Loucy (cell line): Measurements from ENCODE around the gene IL37.

ENCODE experiments used
- H2AFZ ChIP-seq: fragments of 200-600 bp; sonication (generic); 2 replicates; pipeline ENCODE4 v1.6.0; 2016; ENCODE audit warnings: antibody characterized with exemption, mild to moderate bottlenecking, low read length, moderate library complexity
- H3F3A ChIP-seq: fragments of 200-600 bp; 2 replicates; pipeline ENCODE4 v1.6.0; 2016; ENCODE audit warnings: antibody characterized with exemption, low read depth, mild to moderate bottlenecking
- H3K27me3 ChIP-seq: fragments of 200-600 bp; sonication (generic); 2 replicates; pipeline ENCODE4 v1.6.1; 2014; ENCODE audit warnings: low read length, mild to moderate bottlenecking; ENCODE audit not compliant: insufficient read depth, poor library complexity, severe bottlenecking
- H3K36me3 ChIP-seq: fragments of 200-600 bp; sonication (generic); 2 replicates; pipeline ENCODE4 v1.6.1; 2016; ENCODE audit warnings: low read length; ENCODE audit not compliant: insufficient read depth
- H3K4me1 ChIP-seq: fragments of 200-600 bp; sonication (generic); 2 replicates; pipeline ENCODE4 v1.5.1; 2014; ENCODE audit warnings: low read length, mild to moderate bottlenecking; ENCODE audit not compliant: insufficient read depth, poor library complexity, severe bottlenecking
- H3K4me2 ChIP-seq: fragments of 200-600 bp; sonication (generic); 2 replicates; pipeline ENCODE4 v1.6.0; 2014; ENCODE audit warnings: antibody characterized with exemption, low read length, low read depth, mild to moderate bottlenecking; ENCODE audit not compliant: poor library complexity, severe bottlenecking
- H3K4me3 ChIP-seq: fragments of 200-600 bp; sonication (generic); 2 replicates; pipeline ENCODE4 v1.5.1; 2014; ENCODE audit warnings: low read length, mild to moderate bottlenecking, mixed read lengths; ENCODE audit not compliant: poor library complexity, severe bottlenecking
- H3K79me2 ChIP-seq: fragments of 200-600 bp; sonication (generic); 2 replicates; pipeline ENCODE4 v1.6.1; 2014; ENCODE audit warnings: low read length; ENCODE audit not compliant: insufficient read depth
- H3K9ac ChIP-seq: fragments of 200-600 bp; sonication (generic); 2 replicates; pipeline ENCODE4 v1.6.0; 2014; ENCODE audit warnings: mild to moderate bottlenecking, low read depth, low read length, moderate library complexity; ENCODE audit not compliant: poor library complexity, severe bottlenecking
- H3K9me2 ChIP-seq: fragments of 200-600 bp; sonication (generic); replicated peaks from 2 replicates; pipeline ENCODE4 v1.6.1; 2016; ENCODE audit warnings: low read depth, low read length, mixed read lengths
- H3K9me3 ChIP-seq: fragments of 200-600 bp; sonication (generic); 2 replicates; pipeline ENCODE4 v1.6.1; 2014; ENCODE audit warnings: mild to moderate bottlenecking, antibody characterized with exemption, low read length, low read depth; ENCODE audit not compliant: insufficient read depth
- H4K20me1 ChIP-seq: fragments of 200-600 bp; sonication (generic); 2 replicates; pipeline ENCODE4 v1.6.0; 2014; ENCODE audit warnings: antibody characterized with exemption, low read length, mild to moderate bottlenecking; ENCODE audit not compliant: insufficient read depth, poor library complexity, severe bottlenecking
- CTCF ChIP-seq: fragments of 200-600 bp; sonication (generic); conservative IDR thresholded peaks from 2 replicates; pipeline ENCODE4 v1.5.1; 2014; ENCODE audit warnings: mild to moderate bottlenecking, antibody characterized with exemption, low read length
- EZH2phosphoT487 ChIP-seq: fragments of 200-600 bp; IDR thresholded peaks from 2 replicates; pipeline ENCODE4 v1.6.1; 2018; ENCODE audit warnings: antibody characterized with exemption, mild to moderate bottlenecking, moderate library complexity, borderline replicate concordance

Gene IL37

GRCh38 chr2:112924821-112925220 is 13.9 kb downstream of the IL37 start:
- no peaks in the 10 kb centered on the region for H3K4me1 ChIP-seq
- H3K79me2 ChIP-seq = no peaks in the 10 kb centered on the region
- no peak overlapping the region for H3K9ac ChIP-seq
- no peaks in the 10 kb centered on the region for H4K20me1 ChIP-seq
- H3K4me3 ChIP-seq = no peak overlapping the region
- H3F3A ChIP-seq = no peaks in the 10 kb centered on the region
- no peak overlapping the region for H3K4me2 ChIP-seq
- H3K9me2 ChIP-seq = no peaks in the 10 kb centered on the region
- no peak overlapping the region for H2AFZ ChIP-seq
- no peak for TF ChIP-seq CTCF
- no peak for TF ChIP-seq EZH2phosphoT487
- H3K9me3 ChIP-seq = no peaks in the 10 kb centered on the region
- no peaks in the 10 kb centered on the region for H3K36me3 ChIP-seq
- no peaks in the 10 kb centered on the region for H3K27me3 ChIP-seq

GRCh38 chr2:112926707-112927106 is 15.7 kb downstream of the IL37 start:
- H3K79me2 ChIP-seq = no peaks in the 10 kb centered on the region
- no peaks in the 10 kb centered on the region for H4K20me1 ChIP-seq
- no peaks in the 10 kb centered on the region for H3K9me3 ChIP-seq
- no peak overlapping the region for H3K4me2 ChIP-seq
- TF ChIP-seq CTCF (no peak), EZH2phosphoT487 (no peak)
- H3K36me3 ChIP-seq = no peaks in the 10 kb centered on the region
- H3K4me3 ChIP-seq = no peak overlapping the region
- no peak overlapping the region for H2AFZ ChIP-seq
- H3K9ac ChIP-seq = no peak overlapping the region
- no peaks in the 10 kb centered on the region for H3K27me3 ChIP-seq
- no peaks in the 10 kb centered on the region for H3F3A ChIP-seq
- H3K9me2 ChIP-seq = no peaks in the 10 kb centered on the region
- H3K4me1 ChIP-seq = no peaks in the 10 kb centered on the region

GRCh38 chr2:112927745-112928144 is 16.8 kb downstream of the IL37 start:
- Histone ChIP-seq H3K4me2 (no peak overlapping the region), H3K9ac (no peak overlapping the region), H3K9me3 (no peaks in the 10 kb centered on the region), H3K27me3 (no peaks in the 10 kb centered on the region), H3K36me3 (no peaks in the 10 kb centered on the region), H4K20me1 (no peaks in the 10 kb centered on the region), H3K4me3 (no peak overlapping the region), H2AFZ (no peak overlapping the region), H3K9me2 (no peaks in the 10 kb centered on the region), H3K79me2 (no peaks in the 10 kb centered on the region), H3F3A (no peaks in the 10 kb centered on the region), H3K4me1 (no peaks in the 10 kb centered on the region)
- no peak for TF ChIP-seq CTCF
- TF ChIP-seq EZH2phosphoT487 = no peak
